ACC112 (cell line): ENCODE measurements around the gene TYSND1.
A peak's percentile ranks its signal among the peaks of the same experiment; 100 is the strongest.

ENCODE experiments used
- H2AFZ ChIP-seq: fragments of 200-600 bp; sonication (generic); one replicate; pipeline ENCODE4 v1.6.0; 2017; ENCODE audit warnings: antibody characterized with exemption, low read length; ENCODE audit not compliant: unreplicated experiment
- H3K27ac ChIP-seq: fragments of 200-600 bp; sonication (generic); 2 replicates; pipeline ENCODE4 v1.5.1; 2014; ENCODE audit warnings: low read depth, mild to moderate bottlenecking, antibody characterized with exemption, low read length, moderate library complexity
- H3K27me3 ChIP-seq: fragments of 200-600 bp; sonication (generic); 2 replicates; pipeline ENCODE4 v1.6.1; 2014; ENCODE audit warnings: mild to moderate bottlenecking, antibody characterized with exemption, low read length, moderate library complexity, mixed read lengths; ENCODE audit not compliant: insufficient read depth
- H3K36me3 ChIP-seq: fragments of 200-600 bp; sonication (generic); 2 replicates; pipeline ENCODE4 v1.6.1; 2016; ENCODE audit warnings: mild to moderate bottlenecking, antibody characterized with exemption, low read length, moderate library complexity, mixed read lengths; ENCODE audit not compliant: insufficient read depth
- H3K4me1 ChIP-seq: fragments of 200-600 bp; sonication (generic); one replicate; pipeline ENCODE4 v1.6.1; 2016; ENCODE audit warnings: low read length, mixed read lengths; ENCODE audit not compliant: insufficient read depth, unreplicated experiment, control insufficient read depth
- H3K4me3 ChIP-seq: fragments of 200-600 bp; sonication (generic); 2 replicates; pipeline ENCODE4 v1.5.1; 2014; ENCODE audit warnings: mild to moderate bottlenecking, low read depth, low read length
- H3K79me2 ChIP-seq: fragments of 200-600 bp; sonication (generic); one replicate; pipeline ENCODE4 v1.6.0; 2016; ENCODE audit warnings: low read length; ENCODE audit not compliant: control insufficient read depth, unreplicated experiment, insufficient read depth

TYSND1 gene

GRCh38 chr10:70145166-70145665 is 1.3 kb downstream of the TYSND1 start:
- peak overlapping the region; percentile 71; the same call in 1 of the 2 replicates for H3K27ac ChIP-seq
- H3K36me3 ChIP-seq = no peaks in the 10 kb centered on the region
- peak overlapping the region; percentile 85 for H3K4me3 ChIP-seq
- H3K4me1 ChIP-seq = peaks cover 14% of the 10 kb centered on the region
- H3K79me2 ChIP-seq = peaks cover 12% of the 10 kb centered on the region
- H2AFZ ChIP-seq = peak overlapping the region; percentile 53
- H3K27me3 ChIP-seq = no peaks in the 10 kb centered on the region

GRCh38 chr10:70144372-70145110 is 2.0 kb downstream of the TYSND1 start:
- H2AFZ ChIP-seq = no peak overlapping the region
- H3K27me3 ChIP-seq = no peaks in the 10 kb centered on the region
- H3K36me3 ChIP-seq = no peaks in the 10 kb centered on the region
- peaks cover 7% of the 10 kb centered on the region for H3K79me2 ChIP-seq
- H3K4me3 ChIP-seq = peak overlapping the region; percentile 85
- H3K27ac ChIP-seq = no peak overlapping the region
- H3K4me1 ChIP-seq = peaks cover 14% of the 10 kb centered on the region

- Histone ChIP-seq H3K36me3 (no peaks in the 10 kb centered on the region), H3K4me1 (peaks cover 13% of the 10 kb centered on the region), H3K27ac (no peak overlapping the region)
These were observed 3.9 kb downstream of the TYSND1 start for GRCh38 chr10:70142555-70142954.

GRCh38 chr10:70140297-70140696 is 6.2 kb downstream of the TYSND1 start:
- peaks cover 8% of the 10 kb centered on the region for H3K4me1 ChIP-seq
- no peaks in the 10 kb centered on the region for H3K27me3 ChIP-seq
- no peak overlapping the region for H3K27ac ChIP-seq
- no peaks in the 10 kb centered on the region for H3K36me3 ChIP-seq
- no peak overlapping the region for H3K4me3 ChIP-seq
- H3K79me2 ChIP-seq = peaks cover 6% of the 10 kb centered on the region
- no peak overlapping the region for H2AFZ ChIP-seq

More at GRCh38 chr10:70142555-70142954, 3.9 kb downstream of the TYSND1 start:
- Histone ChIP-seq H2AFZ (no peak overlapping the region), H3K27me3 (no peaks in the 10 kb centered on the region), H3K4me3 (no peak overlapping the region), H3K79me2 (peaks cover 6% of the 10 kb centered on the region)

GRCh38 chr10:70139997-70140250 is 6.6 kb downstream of the TYSND1 start:
- H3K4me3 ChIP-seq = no peak overlapping the region
- H3K27ac ChIP-seq = no peak overlapping the region
- H3K79me2 ChIP-seq = peaks cover 6% of the 10 kb centered on the region
- no peaks in the 10 kb centered on the region for H3K27me3 ChIP-seq
- no peak overlapping the region for H2AFZ ChIP-seq
- H3K36me3 ChIP-seq = no peaks in the 10 kb centered on the region
- peaks cover 6% of the 10 kb centered on the region for H3K4me1 ChIP-seq

- Histone ChIP-seq H3K36me3 (no peaks in the 10 kb centered on the region), H3K27me3 (no peaks in the 10 kb centered on the region), H2AFZ (no peak overlapping the region), H3K4me1 (peaks cover under 1% of the 10 kb centered on the region), H3K79me2 (peaks cover 2% of the 10 kb centered on the region), H3K4me3 (no peak overlapping the region), H3K27ac (no peak overlapping the region)
These were observed 7.1 kb downstream of the TYSND1 start for GRCh38 chr10:70139151-70139996.

- H3K27ac ChIP-seq = no peak overlapping the region
- H2AFZ ChIP-seq = no peak overlapping the region
- H3K4me3 ChIP-seq = no peak overlapping the region
- peaks cover 3% of the 10 kb centered on the region for H3K4me1 ChIP-seq
- H3K27me3 ChIP-seq = no peaks in the 10 kb centered on the region
- H3K36me3 ChIP-seq = no peaks in the 10 kb centered on the region
- H3K79me2 ChIP-seq = peaks cover under 1% of the 10 kb centered on the region
These were observed 8.3 kb downstream of the TYSND1 start for GRCh38 chr10:70137927-70138883.

GRCh38 chr10:70137135-70137534 is 9.4 kb downstream of the TYSND1 start:
- Histone ChIP-seq H3K4me1 (peaks cover 5% of the 10 kb centered on the region), H3K36me3 (no peaks in the 10 kb centered on the region), H3K4me3 (no peak overlapping the region), H3K79me2 (peaks cover 8% of the 10 kb centered on the region), H2AFZ (no peak overlapping the region), H3K27me3 (no peaks in the 10 kb centered on the region), H3K27ac (no peak overlapping the region)

GRCh38 chr10:70135684-70136083 is 10.8 kb downstream of the TYSND1 start:
- H3K4me3 ChIP-seq = no peak overlapping the region
- H2AFZ ChIP-seq = no peak overlapping the region
- H3K36me3 ChIP-seq = no peaks in the 10 kb centered on the region
- no peaks in the 10 kb centered on the region for H3K27me3 ChIP-seq
- peaks cover 19% of the 10 kb centered on the region for H3K4me1 ChIP-seq
- no peak overlapping the region for H3K27ac ChIP-seq
- peaks cover 20% of the 10 kb centered on the region for H3K79me2 ChIP-seq

GRCh38 chr10:70135046-70135445 is 11.5 kb downstream of the TYSND1 start:
- H3K4me1 ChIP-seq = peaks cover 24% of the 10 kb centered on the region
- no peak overlapping the region for H3K4me3 ChIP-seq
- no peaks in the 10 kb centered on the region for H3K27me3 ChIP-seq
- no peaks in the 10 kb centered on the region for H3K36me3 ChIP-seq
- no peak overlapping the region for H3K27ac ChIP-seq
- no peak overlapping the region for H2AFZ ChIP-seq
- peaks cover 26% of the 10 kb centered on the region for H3K79me2 ChIP-seq
